Activated T-helper 17 cell treated with anti-CD3 and anti-CD28 coated beads, Interleukin-2, amount 50 U/mL, for 72 hours (primary cell): ENCODE data around the gene MAG. TPM values are rescaled to one million over a fixed set of nuclear protein-coding genes. Genes with fewer than 3 reads are reported as not detected.

ENCODE experiments used
- ATAC-seq: fragments of 150-1000 bp; cut with Tn5 transposase; replicated peaks from 2 replicates; pipeline ENCODE4 v1.10.0; 2021; ENCODE audit warnings: mild to moderate bottlenecking, moderate library complexity
- H3K27ac Mint-ChIP-seq: one replicate; pipeline ENCODE4 v1.8.0; 2022; ENCODE audit warnings: mixed read lengths
- H3K27me3 Mint-ChIP-seq: one replicate; pipeline ENCODE4 v1.8.0; 2022; ENCODE audit warnings: mixed read lengths
- H3K36me3 Mint-ChIP-seq: one replicate; pipeline ENCODE4 v1.8.0; 2022; ENCODE audit warnings: low read depth, mild to moderate bottlenecking, mixed read lengths
- H3K4me1 Mint-ChIP-seq: one replicate; pipeline ENCODE4 v1.8.0; 2022; ENCODE audit warnings: mixed read lengths
- H3K4me3 Mint-ChIP-seq: one replicate; pipeline ENCODE4 v1.8.0; 2022; ENCODE audit warnings: mild to moderate bottlenecking, mixed read lengths
- H3K9me3 Mint-ChIP-seq: one replicate; pipeline ENCODE4 v1.8.0; 2022; ENCODE audit warnings: mixed read lengths
- total RNA-seq, 2 donors: library from RNA; stranded (reverse); gene quantifications; one replicate each; pipeline ENCODE4 v1.2.3, GENCODE V29; 2022

The MAG gene
- total RNA-seq, 2 donors from 2014 or later = 0.24 to 0.50 TPM

GRCh38 chr19:35260694-35261304 lies 31.2 kb upstream of the MAG start:
- Mint-ChIP-seq H3K9me3 (no peaks in the 10 kb centered on the region), H3K4me1 (peaks cover 10% of the 10 kb centered on the region), H3K4me3 (no peak overlapping the region), H3K27ac (peak overlapping the region; percentile 48), H3K36me3 (peaks cover 32% of the 10 kb centered on the region), H3K27me3 (no peaks in the 10 kb centered on the region)
- no peak for ATAC-seq

GRCh38 chr19:35261356-35262100 lies 30.4 kb upstream of the MAG start:
- peaks cover 38% of the 10 kb centered on the region for H3K36me3 Mint-ChIP-seq
- no peak for ATAC-seq
- H3K27me3 Mint-ChIP-seq = no peaks in the 10 kb centered on the region
- peaks cover 7% of the 10 kb centered on the region for H3K4me1 Mint-ChIP-seq
- no peak overlapping the region for H3K4me3 Mint-ChIP-seq
- peak overlapping the region; percentile 48 for H3K27ac Mint-ChIP-seq
- no peaks in the 10 kb centered on the region for H3K9me3 Mint-ChIP-seq

GRCh38 chr19:35262101-35262761 lies 29.7 kb upstream of the MAG start:
- H3K27ac Mint-ChIP-seq = no peak overlapping the region
- H3K4me3 Mint-ChIP-seq = no peak overlapping the region
- no peak for ATAC-seq
- H3K27me3 Mint-ChIP-seq = no peaks in the 10 kb centered on the region
- H3K36me3 Mint-ChIP-seq = peaks cover 42% of the 10 kb centered on the region
- H3K9me3 Mint-ChIP-seq = no peaks in the 10 kb centered on the region
- H3K4me1 Mint-ChIP-seq = peaks cover 5% of the 10 kb centered on the region

- H3K9me3 Mint-ChIP-seq = no peaks in the 10 kb centered on the region
- ATAC-seq = no peak
- H3K27ac Mint-ChIP-seq = no peak overlapping the region
- H3K4me1 Mint-ChIP-seq = no peaks in the 10 kb centered on the region
- no peaks in the 10 kb centered on the region for H3K27me3 Mint-ChIP-seq
- no peak overlapping the region for H3K4me3 Mint-ChIP-seq
- H3K36me3 Mint-ChIP-seq = peaks cover 50% of the 10 kb centered on the region
Measured at GRCh38 chr19:35264268-35265125, 27.5 kb upstream of the MAG start.

- peaks cover 54% of the 10 kb centered on the region for H3K36me3 Mint-ChIP-seq
- H3K27me3 Mint-ChIP-seq = no peaks in the 10 kb centered on the region
- peak overlapping the region; percentile 76 for H3K27ac Mint-ChIP-seq
- no peaks in the 10 kb centered on the region for H3K4me1 Mint-ChIP-seq
- no peaks in the 10 kb centered on the region for H3K9me3 Mint-ChIP-seq
- H3K4me3 Mint-ChIP-seq = peak overlapping the region; percentile 88
- ATAC-seq = no peak
Measured at GRCh38 chr19:35265126-35265899, 26.6 kb upstream of the MAG start.

DNA sequence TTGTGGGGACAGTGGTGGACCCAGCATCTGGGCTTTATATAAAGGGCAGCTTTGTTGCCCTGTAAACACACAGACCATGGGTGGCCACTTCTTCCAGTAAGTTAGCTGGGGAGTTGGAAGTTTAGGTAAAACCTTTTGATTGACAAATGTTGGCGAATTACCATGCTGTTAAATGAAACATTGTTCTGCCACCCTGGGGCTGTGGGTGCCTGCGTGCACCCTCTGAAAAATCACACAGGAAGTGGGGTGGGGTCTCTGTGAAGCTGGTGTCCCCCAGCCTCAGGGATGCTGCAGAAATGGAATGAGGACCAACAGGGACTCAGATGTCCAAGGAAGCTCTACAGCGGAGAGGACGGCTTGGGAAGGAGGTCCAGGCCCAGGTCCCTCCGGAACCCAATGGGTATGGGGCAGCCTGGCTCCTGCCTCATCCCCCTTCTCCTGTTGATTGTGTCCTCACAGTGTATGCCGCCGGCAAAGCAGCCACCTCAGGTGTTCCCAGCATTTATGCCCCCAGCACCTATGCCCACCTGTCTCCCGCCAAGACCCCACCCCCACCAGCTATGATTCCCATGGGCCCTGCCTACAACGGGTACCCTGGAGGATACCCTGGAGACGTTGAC lies 26.0 kb upstream of the MAG start:
- H3K4me1 Mint-ChIP-seq = no peaks in the 10 kb centered on the region
- no peaks in the 10 kb centered on the region for H3K9me3 Mint-ChIP-seq
- peak overlapping the region; percentile 76 for H3K27ac Mint-ChIP-seq
- H3K36me3 Mint-ChIP-seq = peaks cover 55% of the 10 kb centered on the region
- ATAC-seq = no peak
- no peaks in the 10 kb centered on the region for H3K27me3 Mint-ChIP-seq
- H3K4me3 Mint-ChIP-seq = peak overlapping the region; percentile 88

DNA sequence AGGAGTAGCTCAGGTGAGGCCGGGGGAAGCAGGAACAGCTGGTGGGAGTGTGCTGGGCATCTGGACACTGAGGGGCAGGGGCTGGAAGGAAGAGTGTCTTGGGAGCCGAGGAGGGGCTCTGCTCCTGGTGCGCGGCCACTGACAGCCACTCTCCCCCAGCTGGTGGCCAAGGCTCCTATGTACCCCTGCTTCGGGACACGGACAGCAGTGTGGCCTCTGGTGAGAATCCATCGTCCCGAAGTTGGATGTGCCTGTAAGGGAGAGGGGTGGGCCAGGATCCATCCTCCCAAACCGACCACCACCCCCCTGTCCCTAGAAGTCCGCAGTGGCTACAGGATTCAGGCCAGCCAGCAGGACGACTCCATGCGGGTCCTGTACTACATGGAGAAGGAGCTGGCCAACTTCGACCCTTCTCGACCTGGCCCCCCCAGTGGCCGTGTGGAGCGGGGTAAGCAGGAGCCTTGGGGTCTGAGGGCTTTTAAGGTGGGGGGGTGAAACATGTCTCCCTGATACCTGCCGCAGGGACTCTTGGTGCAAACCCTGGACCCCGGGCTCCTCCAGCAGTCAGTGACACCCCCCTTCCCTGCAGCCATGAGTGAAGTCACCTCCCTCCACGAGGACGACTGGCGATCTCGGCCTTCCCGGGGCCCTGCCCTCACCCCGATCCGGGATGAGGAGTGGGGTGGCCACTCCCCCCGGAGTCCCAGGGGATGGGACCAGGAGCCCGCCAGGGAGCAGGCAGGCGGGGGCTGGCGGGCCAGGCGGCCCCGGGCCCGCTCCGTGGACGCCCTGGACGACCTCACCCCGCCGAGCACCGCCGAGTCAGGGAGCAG lies 25.2 kb upstream of the MAG start:
- Mint-ChIP-seq H3K4me3 (peak overlapping the region; percentile 88), H3K27me3 (no peaks in the 10 kb centered on the region), H3K4me1 (no peaks in the 10 kb centered on the region), H3K36me3 (peaks cover 58% of the 10 kb centered on the region), H3K9me3 (no peaks in the 10 kb centered on the region), H3K27ac (peak overlapping the region; percentile 93)
- ATAC-seq = no peak

GRCh38 chr19:35267353-35267817 lies 24.6 kb upstream of the MAG start:
- peak overlapping the region; percentile 93 for H3K27ac Mint-ChIP-seq
- H3K27me3 Mint-ChIP-seq = no peaks in the 10 kb centered on the region
- H3K9me3 Mint-ChIP-seq = no peaks in the 10 kb centered on the region
- H3K4me3 Mint-ChIP-seq = peak overlapping the region; percentile 88
- H3K36me3 Mint-ChIP-seq = peaks cover 64% of the 10 kb centered on the region
- H3K4me1 Mint-ChIP-seq = no peaks in the 10 kb centered on the region
- ATAC-seq = peak; percentile 10

DNA sequence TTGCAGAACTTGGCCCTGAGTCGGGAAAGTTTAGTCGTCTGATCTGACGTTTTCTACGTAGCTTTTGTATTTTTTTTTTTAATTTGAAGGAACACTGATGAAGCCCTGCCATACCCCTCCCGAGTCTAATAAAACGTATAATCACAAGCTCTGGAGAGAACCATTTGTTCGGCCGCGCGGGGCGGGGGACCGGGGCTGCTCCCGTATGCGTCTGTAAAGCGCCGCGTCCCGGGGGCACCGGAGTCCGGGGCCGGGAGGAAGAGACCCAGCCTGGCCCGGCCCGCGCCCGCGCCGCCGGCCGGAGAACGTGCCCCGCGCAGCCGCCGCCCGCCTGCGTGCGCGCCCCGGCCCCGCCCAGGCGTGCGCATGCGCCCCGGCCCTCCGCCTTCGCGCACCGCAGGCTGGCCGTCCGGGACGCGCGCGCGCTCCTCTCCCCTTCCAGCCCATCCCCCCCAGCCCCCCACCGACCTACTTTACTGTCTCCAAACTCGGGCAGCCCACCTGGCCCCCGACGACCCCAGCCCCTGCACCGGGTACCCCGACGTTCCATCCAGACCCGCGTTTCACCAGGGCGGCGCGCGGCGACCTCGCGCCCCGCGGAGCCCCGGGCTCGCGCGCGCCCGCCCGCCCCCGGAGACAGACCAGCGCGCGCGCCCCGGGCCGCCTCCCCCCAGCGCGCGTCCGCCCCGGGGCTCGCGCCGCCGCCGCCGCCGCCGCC lies 24.0 kb upstream of the MAG start:
- no peaks in the 10 kb centered on the region for H3K9me3 Mint-ChIP-seq
- peak; percentile 62 for ATAC-seq
- peaks cover under 1% of the 10 kb centered on the region for H3K4me1 Mint-ChIP-seq
- peaks cover 70% of the 10 kb centered on the region for H3K36me3 Mint-ChIP-seq
- peak overlapping the region; percentile 93 for H3K27ac Mint-ChIP-seq
- H3K4me3 Mint-ChIP-seq = peak overlapping the region; percentile 88
- no peaks in the 10 kb centered on the region for H3K27me3 Mint-ChIP-seq

DNA sequence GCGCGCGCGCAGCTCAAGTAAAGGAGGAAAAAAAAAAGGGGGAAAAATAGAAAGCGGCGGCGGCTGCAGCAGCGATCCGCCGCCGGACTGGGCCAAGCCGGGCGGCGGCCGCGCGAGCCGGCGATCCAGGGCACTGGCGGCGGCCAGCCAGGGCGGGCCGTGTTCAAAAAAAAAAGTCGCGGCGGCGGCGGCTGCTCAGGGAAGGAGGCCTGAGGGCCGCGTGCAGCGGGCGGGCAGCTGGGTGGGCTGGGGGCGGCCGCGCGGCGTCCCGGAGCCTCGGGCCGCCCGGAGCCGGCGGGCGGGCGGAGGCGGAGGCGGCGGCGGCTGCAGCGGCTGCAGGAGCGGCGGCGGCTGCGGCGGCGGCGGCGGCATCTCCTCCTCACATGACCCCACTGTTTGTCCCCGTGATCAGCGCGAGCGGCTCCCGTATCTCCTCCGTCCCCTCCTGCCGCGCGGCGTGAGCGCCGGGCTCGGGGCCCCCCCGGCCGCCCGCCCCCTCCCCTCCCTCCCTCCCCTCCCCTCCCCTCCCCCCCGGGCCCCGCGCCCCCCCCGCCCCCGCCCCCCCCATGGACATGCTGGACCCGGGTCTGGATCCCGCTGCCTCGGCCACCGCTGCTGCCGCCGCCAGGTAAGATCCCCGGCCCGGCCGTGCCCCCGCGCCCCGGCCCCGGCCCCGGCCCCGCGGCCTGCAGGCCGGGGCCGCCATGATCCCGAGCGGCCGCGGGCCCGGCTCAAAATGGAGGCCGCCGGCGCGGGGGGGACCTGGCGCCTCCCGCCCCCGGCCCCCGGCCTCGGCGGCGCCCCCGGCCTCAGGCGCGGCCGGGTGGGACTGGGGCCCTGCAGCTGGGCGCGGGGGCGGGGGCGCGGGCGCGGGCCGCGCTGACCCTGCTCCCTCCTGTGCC lies 23.2 kb upstream of the MAG start, which contains the start of gene USF2:
TSS of gene USF2 (plus strand) at position 427 of the 902 bp plus-strand sequence. CDS start at position 567, 140 bp downstream.
- no peaks in the 10 kb centered on the region for H3K9me3 Mint-ChIP-seq
- peak within 1 kb of the TSS; percentile 88 for H3K4me3 Mint-ChIP-seq
- peaks cover 4% of the 10 kb centered on the region for H3K4me1 Mint-ChIP-seq
- H3K36me3 Mint-ChIP-seq = peaks cover 72% of the 10 kb centered on the region
- H3K27ac Mint-ChIP-seq = peak within 1 kb of the TSS; percentile 93
- ATAC-seq = peak; percentile 39
- H3K27me3 Mint-ChIP-seq = no peaks in the 10 kb centered on the region

DNA sequence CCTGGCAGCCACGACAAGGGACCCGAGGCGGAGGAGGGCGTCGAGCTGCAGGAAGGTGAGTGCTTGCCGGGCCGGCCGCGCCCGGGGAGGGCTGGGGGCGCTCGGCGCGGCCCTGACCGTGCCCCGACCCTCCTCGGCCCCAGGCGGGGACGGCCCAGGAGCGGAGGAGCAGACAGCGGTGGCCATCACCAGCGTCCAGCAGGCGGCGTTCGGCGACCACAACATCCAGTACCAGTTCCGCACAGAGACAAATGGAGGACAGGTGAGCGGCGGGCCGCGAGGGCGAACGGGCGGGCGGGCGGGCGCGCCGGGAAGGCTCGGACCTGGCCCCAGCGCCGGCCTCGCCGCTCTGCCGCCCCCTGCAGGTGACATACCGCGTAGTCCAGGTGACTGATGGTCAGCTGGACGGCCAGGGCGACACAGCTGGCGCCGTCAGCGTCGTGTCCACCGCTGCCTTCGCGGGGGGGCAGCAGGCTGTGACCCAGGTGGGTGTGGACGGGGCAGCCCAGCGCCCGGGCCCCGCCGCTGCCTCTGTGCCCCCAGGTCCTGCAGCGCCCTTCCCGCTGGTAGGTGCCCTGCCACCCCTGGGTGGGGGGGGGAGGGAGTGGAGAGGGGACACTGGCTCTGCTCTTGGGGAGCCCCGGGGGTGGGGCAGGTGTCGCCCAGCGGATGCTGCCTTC lies 22.4 kb upstream of the MAG start:
- H3K27ac Mint-ChIP-seq = no peak overlapping the region
- H3K27me3 Mint-ChIP-seq = no peaks in the 10 kb centered on the region
- peaks cover 4% of the 10 kb centered on the region for H3K4me1 Mint-ChIP-seq
- H3K36me3 Mint-ChIP-seq = peaks cover 73% of the 10 kb centered on the region
- H3K9me3 Mint-ChIP-seq = no peaks in the 10 kb centered on the region
- ATAC-seq = peak; percentile 73
- H3K4me3 Mint-ChIP-seq = peak overlapping the region; percentile 50
